Esophagus squamous epithelium (tissue), 5 donors: ENCODE measurements around the gene SEMA4F. TPM values are rescaled to one million over a fixed set of nuclear protein-coding genes. Genes with fewer than 3 reads are reported as not detected.

Experiments used
- DNase-seq: peaks from one replicate; lab custom pipeline; 2025; lab: John Stamatoyannopoulos, UW
- H3K27ac ChIP-seq, 4 donors: fragments of 200-600 bp; sonication (generic); one replicate each; pipeline ENCODE4 v1.5.1; 2016 to 2019; ENCODE audit warnings: mild to moderate bottlenecking in 1 of 4
- H3K27me3 ChIP-seq, 4 donors: fragments of 200-600 bp; sonication (generic); 1 replicate in 3 of 4; 2 replicates in 1 of 4; pipeline versions ENCODE4 v1.5.1 to v1.6.0; 2017 to 2021; ENCODE audit warnings: antibody characterized with exemption in 1 of 4
- H3K36me3 ChIP-seq, 3 donors: fragments of 200-600 bp; sonication (generic); one replicate each; pipeline ENCODE4 v1.5.1; 2016 to 2019
- H3K4me1 ChIP-seq, 3 donors: fragments of 200-600 bp; sonication (generic); one replicate each; pipeline ENCODE4 v1.5.1; 2017 to 2019
- H3K4me3 ChIP-seq, 4 donors: fragments of 200-600 bp; sonication (generic); 1 replicate in 3 of 4; 2 replicates in 1 of 4; pipeline ENCODE4 v1.5.1; 2016 to 2019; ENCODE audit warnings: mild to moderate bottlenecking in 2 of 4, moderate library complexity in 1 of 4
- H3K9me3 ChIP-seq, 3 donors: fragments of 200-600 bp; sonication (generic); one replicate each; pipeline ENCODE4 v1.5.1; 2016 to 2019
- POLR2A ChIP-seq, 4 donors: fragments of 450-650 bp; IDR thresholded peaks; one replicate each; pipeline ENCODE4 v1.6.1; 2017; ENCODE audit warnings: antibody characterized with exemption in 4 of 4, mild to moderate bottlenecking in 4 of 4, moderate library complexity in 3 of 4
- WGBS, 2 donors: methylation state at CpG; one replicate each; pipeline ENCODE4 v1.1.5; 2018; 5-methylcytosine and 5-hydroxymethylcytosine counted together
- intact Hi-C: fragments of 100-400 bp; cut with DNase I; formaldehyde crosslinking; loops from one replicate; pipeline ENCODE4 v1.15.0; 2022
- total RNA-seq, 4 donors: library from RNA; depleted of rRNA; stranded (reverse); fragments of >200 nt; gene quantifications; one replicate each; pipeline ENCODE4 v1.1.0, GENCODE V29; 2016
- TF ChIP-seq, protein P1 (sequence below), 6 experiments: fragments of 450-650 bp in 4 of 6; fragments of 200-600 bp in 2 of 6; sonication (generic) in 2 of 6; IDR thresholded peaks; one replicate each; pipeline ENCODE4 v1.5.1; 2016 to 2019; ENCODE audit warnings: antibody characterized with exemption in 6 of 6, mild to moderate bottlenecking in 4 of 6, moderate library complexity in 4 of 6
- donor health status: DM: yes; HTN: yes; CAD: no.

SEMA4F gene
- total RNA-seq, 4 donors from 2014 or later, result 0.42 to 6.1 (median 1.7) TPM

DNA sequence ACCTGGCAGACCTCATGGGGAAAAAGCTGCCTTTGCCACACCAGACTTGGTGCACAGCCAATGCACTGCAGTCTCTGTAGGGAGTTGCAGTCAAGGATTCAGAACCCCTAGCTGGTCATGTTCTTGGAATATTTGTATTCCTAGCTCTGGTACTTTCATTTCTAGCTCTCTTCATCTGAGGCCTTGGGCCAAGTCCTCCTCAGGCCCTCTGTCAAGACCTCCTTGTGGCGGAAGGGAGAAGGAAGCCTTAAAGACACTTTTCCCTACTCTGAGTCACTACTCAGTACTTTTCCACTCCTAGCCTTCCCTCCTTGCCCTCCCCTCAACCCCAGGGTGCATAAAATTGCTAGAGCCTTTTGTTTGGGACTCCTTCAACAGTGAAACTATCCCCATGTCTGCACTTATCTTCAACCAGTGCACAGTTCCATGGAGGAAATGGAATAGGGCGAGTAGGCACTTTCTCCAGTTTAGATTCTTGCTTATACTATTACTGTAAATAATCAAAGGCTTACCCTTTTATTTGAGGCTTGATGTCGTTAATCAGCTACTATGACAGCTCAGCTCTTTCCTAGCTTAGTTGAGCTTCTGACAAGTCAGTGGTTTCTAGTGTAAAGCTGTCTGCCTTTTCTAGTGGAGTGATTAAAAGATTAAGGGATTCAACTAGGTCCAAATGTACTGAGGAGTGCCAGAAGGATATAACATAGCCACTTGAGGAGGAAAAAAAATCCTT, 21.7 kb upstream of the SEMA4F start:
- 50 to 61% methylated on average over 3 of the region's 3 CpGs for WGBS, 2 donors
- Histone ChIP-seq H3K36me3 (no peaks in the 10 kb centered on the region), H3K27me3 (peaks cover 0 to 72% (median 0%) of the 10 kb centered on the region in 4 donors), H3K9me3 (no peaks in the 10 kb centered on the region), H3K4me3 (no peak overlapping the region), H3K27ac (no peak overlapping the region), H3K4me1 (peaks cover 0 to 7% (median 0%) of the 10 kb centered on the region in 3 donors)
- no peak for TF ChIP-seq POLR2A (IDR thresholded peaks at IDR 0.05)
- TF ChIP-seq, protein P1, sequence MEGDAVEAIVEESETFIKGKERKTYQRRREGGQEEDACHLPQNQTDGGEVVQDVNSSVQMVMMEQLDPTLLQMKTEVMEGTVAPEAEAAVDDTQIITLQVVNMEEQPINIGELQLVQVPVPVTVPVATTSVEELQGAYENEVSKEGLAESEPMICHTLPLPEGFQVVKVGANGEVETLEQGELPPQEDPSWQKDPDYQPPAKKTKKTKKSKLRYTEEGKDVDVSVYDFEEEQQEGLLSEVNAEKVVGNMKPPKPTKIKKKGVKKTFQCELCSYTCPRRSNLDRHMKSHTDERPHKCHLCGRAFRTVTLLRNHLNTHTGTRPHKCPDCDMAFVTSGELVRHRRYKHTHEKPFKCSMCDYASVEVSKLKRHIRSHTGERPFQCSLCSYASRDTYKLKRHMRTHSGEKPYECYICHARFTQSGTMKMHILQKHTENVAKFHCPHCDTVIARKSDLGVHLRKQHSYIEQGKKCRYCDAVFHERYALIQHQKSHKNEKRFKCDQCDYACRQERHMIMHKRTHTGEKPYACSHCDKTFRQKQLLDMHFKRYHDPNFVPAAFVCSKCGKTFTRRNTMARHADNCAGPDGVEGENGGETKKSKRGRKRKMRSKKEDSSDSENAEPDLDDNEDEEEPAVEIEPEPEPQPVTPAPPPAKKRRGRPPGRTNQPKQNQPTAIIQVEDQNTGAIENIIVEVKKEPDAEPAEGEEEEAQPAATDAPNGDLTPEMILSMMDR (IDR thresholded peaks at IDR 0.05), result peak in 1 of 6 experiments; percentile 30
- intact Hi-C loops, result no loop called here
- no peak for DNase-seq

DNA sequence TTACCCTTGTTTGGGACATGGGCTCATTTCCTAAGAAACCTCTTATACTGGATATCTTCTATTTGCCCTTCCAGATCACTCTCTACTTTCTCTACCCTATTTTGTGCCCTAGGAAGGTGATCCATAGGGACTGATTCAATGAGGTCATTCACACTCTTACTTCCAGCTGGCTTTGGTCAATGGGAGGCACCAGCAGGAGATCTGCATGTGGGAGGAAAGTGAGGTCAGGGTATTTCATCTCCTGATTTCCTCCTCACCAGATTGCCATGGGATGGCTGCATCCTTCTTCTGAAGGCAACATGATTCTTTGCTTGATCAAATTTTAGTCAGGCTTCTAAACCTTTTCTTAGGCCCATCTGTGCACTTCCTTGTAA, 21.1 kb upstream of the SEMA4F start:
- Histone ChIP-seq H3K36me3 (no peaks in the 10 kb centered on the region), H3K9me3 (no peaks in the 10 kb centered on the region), H3K4me1 (peaks cover 0 to 7% (median 0%) of the 10 kb centered on the region in 3 donors), H3K27me3 (peaks cover 0 to 76% (median 0%) of the 10 kb centered on the region in 4 donors), H3K27ac (no peak overlapping the region), H3K4me3 (no peak overlapping the region)
- intact Hi-C loops, result no loop called here
- no peak for DNase-seq
- TF ChIP-seq, protein P1 (IDR thresholded peaks at IDR 0.05), result no peak
- no peak for TF ChIP-seq POLR2A (IDR thresholded peaks at IDR 0.05)

DNA sequence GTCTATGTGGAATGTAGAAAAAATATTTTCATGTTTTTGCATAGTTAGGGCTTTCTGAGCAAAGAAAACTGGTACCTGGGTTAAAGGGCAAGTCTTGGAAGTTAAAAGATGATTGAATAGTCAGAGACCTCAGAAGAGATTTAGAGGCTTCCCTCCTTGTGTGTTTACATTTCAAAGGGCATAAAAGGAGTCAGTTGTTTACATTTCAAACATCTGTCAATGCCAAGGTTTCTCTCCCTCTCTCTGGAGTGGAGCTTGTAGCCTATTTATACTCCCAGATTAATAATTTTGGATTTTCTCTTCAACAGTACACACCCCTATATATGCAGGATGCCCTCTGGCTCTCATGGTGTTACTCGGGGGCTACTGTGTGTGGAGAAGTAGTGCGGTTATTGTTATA, 14.5 kb upstream of the SEMA4F start:
- Histone ChIP-seq H3K36me3 (no peaks in the 10 kb centered on the region), H3K9me3 (no peaks in the 10 kb centered on the region), H3K27me3 (peaks cover 0 to 78% (median 0%) of the 10 kb centered on the region in 4 donors), H3K4me3 (no peak overlapping the region), H3K4me1 (no peaks in the 10 kb centered on the region), H3K27ac (no peak overlapping the region)
- intact Hi-C loops, result no loop called here
- WGBS, 2 donors, result 62 to 67% methylated on average over 1 to 2 of the region's 2 CpGs
- no peak for TF ChIP-seq POLR2A (IDR thresholded peaks at IDR 0.05)
- TF ChIP-seq, protein P1 (IDR thresholded peaks at IDR 0.05), result no peak
- no peak for DNase-seq

DNA sequence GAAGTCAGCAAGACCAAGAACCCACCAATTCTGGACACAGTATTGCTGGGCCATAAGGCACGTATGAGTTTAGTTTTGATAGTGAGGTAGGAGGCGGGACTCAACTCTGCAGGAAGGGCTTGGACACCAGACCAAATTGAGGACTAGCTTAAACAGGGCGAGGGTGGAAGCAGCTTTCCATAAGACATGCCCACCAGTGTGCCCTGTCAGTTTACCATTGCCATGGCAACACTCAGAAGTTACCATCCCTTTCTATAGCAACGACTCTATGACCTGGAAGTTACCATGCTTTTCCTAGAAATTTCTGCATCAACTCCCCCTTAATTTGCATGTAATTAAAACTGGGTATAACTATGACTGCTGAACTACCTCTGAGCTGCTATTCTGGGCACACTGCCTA, 8.7 kb upstream of the SEMA4F start:
- no peak for DNase-seq
- Histone ChIP-seq H3K4me1 (peaks cover 0 to 8% (median 4%) of the 10 kb centered on the region in 3 donors), H3K36me3 (no peaks in the 10 kb centered on the region), H3K4me3 (no peak overlapping the region), H3K9me3 (no peaks in the 10 kb centered on the region), H3K27me3 (peaks cover 0 to 69% (median 4%) of the 10 kb centered on the region in 4 donors), H3K27ac (no peak overlapping the region)
- intact Hi-C loops, result no loop called here
- TF ChIP-seq POLR2A (IDR thresholded peaks at IDR 0.05), result no peak
- TF ChIP-seq, protein P1 (IDR thresholded peaks at IDR 0.05), result no peak
- whole genome bisulfite sequencing, 2 donors, result 68 to 77% methylated on average over 4 of the region's 4 CpGs

DNA sequence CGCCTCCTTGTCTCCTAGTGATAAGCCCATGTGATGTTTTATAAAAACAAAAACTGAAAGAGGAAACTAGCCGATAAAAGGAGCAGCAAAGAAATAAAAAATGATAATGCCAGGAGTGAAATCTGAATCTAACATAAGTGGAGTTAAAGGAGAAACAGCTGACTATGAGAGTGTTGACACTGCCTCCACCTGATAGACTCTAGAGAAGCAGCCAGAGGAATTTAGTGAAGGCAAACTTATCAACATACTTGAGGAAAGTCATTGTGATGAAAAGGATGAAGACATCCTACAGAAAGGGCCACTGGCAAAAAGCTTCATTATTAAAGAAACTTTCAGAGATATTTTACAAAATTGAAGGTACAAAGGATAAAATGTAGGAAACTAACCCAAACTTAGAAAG, 7.8 kb upstream of the SEMA4F start:
- no peak for DNase-seq
- H3K9me3 ChIP-seq, result no peaks in the 10 kb centered on the region
- intact Hi-C loops, result no loop called here
- H3K27ac ChIP-seq, result no peak overlapping the region
- TF ChIP-seq POLR2A (IDR thresholded peaks at IDR 0.05), result no peak
- TF ChIP-seq, protein P1 (IDR thresholded peaks at IDR 0.05), result no peak
- H3K27me3 ChIP-seq, result peaks cover 0 to 62% (median 4%) of the 10 kb centered on the region in 4 donors
- no peak overlapping the region for H3K4me3 ChIP-seq
- 47 to 53% methylated on average over 2 of the region's 2 CpGs for WGBS, 2 donors
- H3K4me1 ChIP-seq, result peaks cover 0 to 8% (median 4%) of the 10 kb centered on the region in 3 donors
- no peaks in the 10 kb centered on the region for H3K36me3 ChIP-seq
